HG02623 (cell line): Measurements from ENCODE around the gene APOA5.

Experiments
- ATAC-seq: cut with Tn5 transposase; IDR thresholded peaks from one replicate; pipeline ENCODE4 v1.9.1; 2021; ENCODE audit warnings: moderate library complexity; ENCODE audit not compliant: unreplicated experiment

Gene APOA5

DNA sequence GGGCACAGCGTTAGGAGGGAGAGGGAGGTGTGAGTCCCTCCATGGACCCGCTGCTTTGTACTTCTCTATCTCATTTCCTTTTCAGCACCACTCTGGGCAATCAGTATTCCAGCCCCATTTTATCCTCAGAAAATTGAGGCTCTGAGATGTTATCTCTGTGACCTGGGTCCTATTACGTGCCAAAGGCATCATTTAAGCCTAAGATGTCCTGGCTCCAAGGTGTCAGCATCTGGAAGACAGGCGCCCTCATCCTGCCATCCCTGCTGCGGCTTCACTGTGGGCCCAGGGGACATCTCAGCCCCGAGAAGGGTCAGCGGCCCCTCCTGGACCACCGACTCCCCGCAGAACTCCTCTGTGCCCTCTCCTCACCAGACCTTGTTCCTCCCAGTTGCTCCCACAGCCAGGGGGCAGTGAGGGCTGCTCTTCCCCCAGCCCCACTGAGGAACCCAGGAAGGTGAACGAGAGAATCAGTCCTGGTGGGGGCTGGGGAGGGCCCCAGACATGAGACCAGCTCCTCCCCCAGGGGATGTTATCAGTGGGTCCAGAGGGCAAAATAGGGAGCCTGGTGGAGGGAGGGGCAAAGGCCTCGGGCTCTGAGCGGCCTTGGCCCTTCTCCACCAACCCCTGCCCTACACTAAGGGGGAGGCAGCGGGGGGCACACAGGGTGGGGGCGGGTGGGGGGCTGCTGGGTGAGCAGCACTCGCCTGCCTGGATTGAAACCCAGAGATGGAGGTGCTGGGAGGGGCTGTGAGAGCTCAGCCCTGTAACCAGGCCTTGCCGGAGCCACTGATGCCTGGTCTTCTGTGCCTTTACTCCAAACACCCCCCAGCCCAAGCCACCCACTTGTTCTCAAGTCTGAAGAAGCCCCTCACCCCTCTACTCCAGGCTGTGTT, 37.2 kb upstream of the APOA5 start:
- no peak for ATAC-seq

DNA sequence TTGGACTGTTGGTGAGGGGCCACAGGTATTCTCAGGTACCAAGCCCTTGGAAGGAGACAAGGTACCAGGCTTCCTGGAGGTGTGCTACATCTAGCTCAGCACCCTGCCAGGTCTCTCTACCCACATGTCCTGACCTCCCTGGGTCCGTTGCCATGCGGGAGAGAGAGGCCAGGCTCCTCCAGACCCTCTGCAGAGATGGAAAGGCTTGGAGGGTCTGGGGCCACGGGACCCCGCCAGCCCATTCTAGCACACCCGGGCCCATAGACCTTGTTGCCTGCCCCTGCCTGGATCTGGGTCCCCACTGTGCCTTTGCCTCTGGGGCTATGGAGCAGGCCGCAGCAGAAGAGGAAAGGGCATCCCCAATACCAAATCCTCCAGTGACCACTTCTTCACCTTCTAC, 35.8 kb upstream of the APOA5 start:
- no peak for ATAC-seq

DNA sequence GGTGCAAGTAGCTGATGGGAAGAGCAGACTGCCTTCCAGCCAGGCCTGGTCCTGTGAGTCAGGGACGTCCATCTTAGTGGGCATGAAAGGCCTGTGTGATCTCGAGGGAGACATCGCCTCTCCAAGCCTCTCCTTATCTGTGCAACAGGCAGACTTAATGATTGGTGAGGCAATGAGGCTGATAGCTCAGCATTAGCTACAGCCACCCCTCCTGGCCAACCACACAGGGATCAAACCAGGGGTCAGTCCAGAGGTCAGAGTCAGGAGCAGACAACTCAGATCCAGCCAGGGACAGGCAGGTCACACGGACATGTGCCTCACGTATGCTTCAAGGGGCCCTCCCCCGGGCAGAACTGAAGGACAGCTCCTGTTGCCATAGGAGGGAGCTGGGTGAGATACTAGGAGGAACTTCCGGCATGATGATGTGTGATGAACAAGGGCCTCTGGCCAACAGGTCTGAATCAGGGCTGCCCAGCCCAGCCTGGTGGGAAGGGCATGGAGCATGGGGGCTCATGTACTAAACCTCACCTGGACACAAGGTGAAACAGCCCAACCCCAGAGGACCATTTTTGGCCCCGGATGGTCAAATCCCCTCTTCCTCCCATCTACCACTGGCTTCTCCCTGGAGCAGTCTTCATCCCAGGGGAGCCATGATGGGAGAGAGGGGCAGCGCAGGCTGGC, 35.2 kb upstream of the APOA5 start:
- no peak for ATAC-seq

DNA sequence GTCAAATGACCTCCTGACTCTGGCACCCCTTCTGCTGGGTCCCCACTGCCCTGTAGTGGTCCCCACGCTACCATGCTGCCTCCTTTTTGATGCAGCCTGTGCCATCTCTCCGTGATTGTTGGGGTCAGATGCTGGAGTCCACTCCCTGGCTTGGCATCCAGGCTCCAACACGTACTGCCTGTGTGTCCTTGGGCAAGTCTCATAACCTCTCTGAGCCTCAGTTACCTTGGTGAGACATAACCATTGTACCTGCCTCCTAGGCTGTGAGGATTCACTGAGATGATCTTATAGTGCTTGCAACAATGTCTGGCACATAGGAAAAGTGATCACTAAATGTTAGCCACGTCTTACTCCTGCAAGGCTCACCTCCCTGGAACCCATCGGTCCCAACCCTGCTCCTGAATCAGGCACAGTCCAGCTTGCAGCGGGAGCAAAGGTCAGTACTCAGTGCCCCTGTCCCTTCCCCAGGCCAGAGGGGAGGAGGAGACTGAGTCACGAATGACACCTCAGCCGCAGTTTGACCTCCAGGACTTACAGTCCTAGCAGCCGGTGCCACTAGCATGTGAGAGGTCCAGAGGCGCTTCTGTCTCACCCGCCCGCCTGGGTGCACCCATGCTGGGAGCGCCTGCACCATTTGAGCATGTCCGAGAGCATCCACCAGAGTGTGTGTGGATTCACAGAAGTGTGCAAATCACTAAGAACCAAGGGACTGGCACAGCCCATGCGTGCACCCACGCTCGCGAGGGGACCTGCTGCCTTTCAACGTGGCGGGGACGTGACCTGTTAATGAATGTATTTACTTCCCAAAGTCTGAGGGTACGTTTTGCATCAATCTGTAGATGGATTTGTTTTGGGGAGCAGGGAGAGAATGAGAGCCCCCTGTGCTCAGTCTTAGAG, 34.4 kb upstream of the APOA5 start:
- ATAC-seq = no peak

DNA sequence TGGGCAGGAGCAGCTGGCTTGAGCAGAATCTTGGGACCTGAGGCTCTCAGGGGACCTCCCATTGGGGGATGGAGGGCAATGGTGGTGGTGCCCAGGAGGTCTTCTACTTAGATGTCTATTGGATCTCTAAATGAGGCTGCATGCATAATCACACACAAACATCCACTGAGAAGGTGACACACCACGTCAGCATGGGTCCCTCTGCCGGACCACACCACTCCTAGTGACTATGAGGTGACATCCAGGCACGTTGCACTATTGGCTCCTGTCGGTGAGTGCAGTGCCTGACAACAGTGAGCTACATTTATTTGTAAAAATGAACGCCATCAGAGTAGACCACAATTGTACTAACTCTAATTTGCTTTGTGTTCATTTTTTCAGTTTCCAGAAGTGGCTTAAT, 33.8 kb upstream of the APOA5 start:
- no peak for ATAC-seq

DNA sequence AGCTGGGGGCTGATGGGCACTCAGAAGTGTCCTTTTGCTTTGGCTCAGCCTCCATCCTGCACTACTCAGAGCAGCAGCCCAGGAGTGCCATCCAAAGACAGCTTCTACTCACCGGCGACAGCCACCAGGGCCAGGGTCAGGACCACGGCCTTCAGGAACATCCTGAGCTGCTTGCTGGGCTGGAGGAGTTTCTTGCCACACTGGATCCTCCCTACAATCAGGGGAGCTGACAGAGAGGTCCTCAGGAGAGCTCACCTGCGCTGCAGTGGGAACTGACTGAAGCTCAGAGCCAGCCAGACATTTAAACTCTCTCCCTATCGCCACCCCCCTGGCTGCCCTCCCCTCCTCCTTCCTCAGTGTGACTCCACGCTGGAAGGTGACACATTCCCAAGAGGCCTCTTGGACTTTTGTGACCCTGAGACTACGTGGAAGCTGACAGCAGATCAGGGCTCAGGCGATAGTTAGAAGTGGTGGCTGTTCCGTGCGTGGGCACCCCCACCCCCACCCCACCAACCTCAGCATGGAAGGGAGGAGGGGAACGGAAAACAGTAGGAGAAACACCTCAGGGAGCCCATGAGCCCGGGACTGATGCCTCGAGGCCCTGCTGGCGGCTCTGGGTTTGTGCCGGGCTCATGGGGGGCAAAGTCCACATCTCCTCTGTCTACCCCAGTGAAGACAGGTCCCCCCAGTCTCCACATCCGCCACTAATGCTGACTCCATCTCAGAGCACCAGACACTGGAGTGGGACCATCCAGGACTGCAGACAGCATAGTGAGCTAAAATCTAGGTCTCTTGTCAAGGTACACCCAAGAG, 31.6 kb upstream of the APOA5 start, which contains the start of gene APOA4:
APOA4 (minus strand) TSS at position 274 of the 813 bp plus-strand sequence; CDS start at position 161, 113 bp downstream.
- no peak for ATAC-seq

DNA sequence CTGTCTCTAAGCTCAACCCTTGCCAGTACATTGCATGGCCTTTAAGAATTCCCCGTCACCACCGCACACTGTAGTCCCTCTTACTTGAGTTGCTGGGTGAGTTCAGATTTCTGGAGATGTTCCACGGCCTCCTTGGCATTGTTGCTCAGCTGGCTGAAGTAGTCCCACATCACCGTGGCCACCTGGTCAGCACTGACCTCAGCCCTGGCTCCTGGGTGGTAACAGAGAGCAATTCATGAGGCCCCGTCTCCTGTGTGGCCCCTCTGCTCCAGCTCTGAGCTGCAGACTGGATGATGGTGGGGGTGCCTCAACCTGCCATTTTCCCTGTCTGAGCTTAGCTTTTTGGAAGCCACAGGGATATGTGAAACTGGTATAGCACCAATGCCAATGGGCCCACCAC, 30.9 kb upstream of the APOA5 start:
- ATAC-seq = no peak

DNA sequence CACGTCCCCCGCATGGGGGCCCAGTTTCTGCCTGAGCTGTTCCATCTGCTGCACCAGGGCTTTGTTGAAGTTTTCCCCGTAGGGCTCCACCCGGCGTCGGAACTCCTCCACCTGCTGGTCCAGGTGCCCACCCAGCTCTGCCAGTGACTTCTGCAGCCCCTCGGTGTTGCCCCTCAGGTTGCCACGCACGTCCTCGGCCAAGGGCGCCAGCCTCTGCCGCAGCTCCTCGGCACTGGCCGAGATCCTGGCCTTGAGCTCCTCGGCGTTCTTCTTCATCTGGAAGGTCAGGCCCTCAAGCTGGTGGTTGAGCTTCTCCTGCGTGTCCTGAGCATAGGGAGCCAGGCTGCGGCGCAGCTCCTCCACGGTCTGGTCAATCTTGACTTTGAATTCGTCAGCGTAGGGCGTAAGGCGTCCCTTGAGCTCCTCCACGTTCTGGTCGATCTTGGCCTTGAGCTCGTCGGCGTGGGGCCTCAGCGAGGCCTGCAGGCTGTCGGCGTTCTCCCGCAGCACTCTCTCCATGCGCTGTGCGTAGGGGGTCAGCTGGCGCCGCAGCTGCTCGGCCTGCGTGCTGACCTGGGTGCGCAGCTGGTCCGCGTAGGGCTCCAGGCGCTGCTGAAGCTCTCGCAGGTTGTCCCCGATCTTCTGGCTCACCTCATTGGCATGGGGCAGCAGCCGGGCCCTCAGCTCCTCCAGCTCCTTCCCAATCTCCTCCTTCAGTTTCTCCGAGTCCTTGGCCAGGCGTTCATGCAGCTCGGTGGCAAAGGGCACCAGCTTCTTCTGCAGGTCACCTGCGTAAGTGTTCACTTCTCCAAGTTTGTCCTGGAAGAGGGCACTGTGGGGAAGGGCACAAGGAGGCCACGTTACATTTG, 29.6 kb upstream of the APOA5 start:
- no peak for ATAC-seq

DNA sequence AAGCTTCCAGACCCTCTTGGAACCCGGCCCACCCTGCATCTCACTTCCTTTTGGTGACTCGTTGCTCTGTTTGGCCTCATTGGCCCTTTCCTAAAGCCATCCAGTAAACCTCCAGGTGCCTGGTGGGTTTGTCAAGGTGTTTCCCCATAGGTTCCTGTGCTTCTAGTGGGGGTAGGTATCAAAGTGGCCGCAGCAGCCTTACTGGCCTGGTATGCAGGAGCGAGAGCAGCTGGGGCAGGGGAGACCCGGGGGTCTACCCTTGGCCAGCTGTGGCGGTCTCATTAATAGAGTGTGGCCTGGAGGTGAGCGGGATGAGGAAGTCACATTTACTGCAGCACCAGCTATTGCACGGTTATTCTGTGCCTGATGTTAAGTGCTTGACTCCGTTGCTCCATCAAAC, 27.4 kb upstream of the APOA5 start:
- no peak for ATAC-seq

DNA sequence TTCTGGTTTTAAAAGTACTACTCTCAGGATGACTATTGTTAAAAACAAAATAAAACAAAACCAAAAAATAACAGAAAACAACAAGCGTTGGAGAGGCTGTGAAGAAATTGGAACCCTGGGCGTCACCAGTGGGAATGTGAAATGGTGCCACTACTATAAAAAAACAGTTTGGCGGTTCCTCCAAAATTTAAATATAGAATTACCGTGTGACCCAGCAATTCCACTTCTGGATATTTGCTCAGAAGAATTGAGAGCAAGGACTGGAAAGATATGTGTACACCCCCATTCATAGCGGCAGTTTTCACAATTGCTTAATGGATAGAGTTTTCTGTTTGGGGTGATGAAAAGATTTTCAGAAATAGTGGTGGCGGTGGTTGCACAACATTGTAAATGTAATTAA, 22.8 kb upstream of the APOA5 start:
- ATAC-seq = no peak

DNA sequence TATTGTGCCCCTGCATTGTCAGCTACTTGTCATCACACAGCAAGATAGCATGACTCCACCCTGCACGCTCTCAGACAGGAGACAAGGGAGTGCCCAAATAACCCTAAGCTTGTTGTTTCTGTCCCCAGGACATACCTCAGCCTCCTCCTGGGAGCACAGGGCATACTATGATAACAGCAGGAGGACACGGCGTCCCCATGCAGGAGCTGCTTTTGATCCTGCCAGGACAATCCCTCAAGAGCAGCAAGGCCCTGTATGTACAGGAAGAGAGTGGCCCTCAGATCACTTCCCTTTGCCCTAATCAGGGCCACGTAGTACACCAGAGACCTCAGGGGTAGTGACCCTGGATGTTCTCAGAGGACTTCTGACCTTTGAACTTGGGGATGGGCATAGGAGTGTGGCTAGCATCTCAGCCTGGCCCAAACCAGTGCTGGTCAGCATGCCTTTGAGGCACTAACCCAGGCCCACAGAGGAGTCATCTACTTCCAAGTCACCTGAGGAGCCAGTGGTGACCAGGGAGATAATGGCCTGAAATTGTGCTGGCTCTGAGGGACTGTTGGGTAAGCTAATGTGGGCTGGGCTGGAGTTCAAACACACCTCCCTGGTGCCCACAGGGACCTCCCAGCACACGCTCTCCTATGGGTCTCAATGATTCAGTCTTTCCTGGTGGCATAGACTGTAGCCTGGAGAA, 22.2 kb upstream of the APOA5 start:
- ATAC-seq = no peak

DNA sequence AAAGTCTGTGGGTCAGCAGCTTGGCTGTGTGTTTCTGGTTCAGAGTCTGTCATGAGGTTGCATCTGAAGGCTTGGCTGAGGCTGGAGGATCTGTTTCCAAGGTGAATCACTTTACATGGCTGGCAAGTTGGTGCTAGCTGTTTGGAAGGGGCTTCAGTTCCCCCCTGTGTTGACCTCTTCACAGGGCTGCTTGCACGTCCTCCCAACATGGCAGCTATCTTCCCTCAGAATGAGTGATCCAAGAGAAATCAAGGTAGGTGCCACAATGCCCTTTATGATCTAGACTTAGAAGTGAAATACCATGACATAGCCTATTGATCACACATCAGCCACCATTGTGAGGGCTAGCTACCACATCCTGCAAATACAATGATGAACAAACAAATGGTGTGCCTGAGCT, 21.5 kb upstream of the APOA5 start:
- no peak for ATAC-seq

DNA sequence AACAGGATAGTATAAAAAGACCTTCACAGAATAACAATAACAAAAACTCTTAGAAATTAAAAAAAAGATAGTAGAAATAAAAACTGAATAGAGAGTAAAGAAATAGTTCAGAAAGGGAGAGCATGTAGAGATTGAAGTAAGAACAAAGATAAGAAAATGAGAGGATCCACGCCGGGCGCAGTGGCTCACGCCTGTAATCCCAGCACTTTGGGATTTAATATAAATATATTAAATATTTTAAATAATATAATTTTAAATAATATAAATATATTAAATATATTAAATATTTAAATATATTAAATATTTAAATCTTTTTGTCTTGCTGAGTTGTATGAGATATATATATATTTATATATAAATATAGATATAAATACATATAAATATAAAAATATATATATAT, 20.4 kb upstream of the APOA5 start:
- no peak for ATAC-seq

DNA sequence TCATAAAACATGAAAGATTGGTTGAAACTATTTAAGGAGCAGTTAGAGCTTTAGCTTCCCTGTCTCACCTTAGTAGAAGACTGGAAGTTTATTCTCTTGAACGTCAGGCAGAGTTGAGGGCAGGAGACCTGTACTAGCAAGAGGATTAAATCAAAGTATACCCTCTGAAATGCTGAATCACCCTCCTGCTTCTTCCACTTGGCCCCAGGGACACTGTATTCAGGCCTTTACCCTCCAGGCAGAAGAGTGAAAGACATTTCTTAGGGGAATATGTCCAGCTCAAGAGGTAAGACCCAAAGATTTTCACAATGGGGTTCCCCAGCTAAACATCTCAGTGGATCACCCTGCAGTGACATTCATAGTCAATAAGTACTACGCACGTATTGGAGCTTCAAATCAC, 19.5 kb upstream of the APOA5 start:
- ATAC-seq = no peak

DNA sequence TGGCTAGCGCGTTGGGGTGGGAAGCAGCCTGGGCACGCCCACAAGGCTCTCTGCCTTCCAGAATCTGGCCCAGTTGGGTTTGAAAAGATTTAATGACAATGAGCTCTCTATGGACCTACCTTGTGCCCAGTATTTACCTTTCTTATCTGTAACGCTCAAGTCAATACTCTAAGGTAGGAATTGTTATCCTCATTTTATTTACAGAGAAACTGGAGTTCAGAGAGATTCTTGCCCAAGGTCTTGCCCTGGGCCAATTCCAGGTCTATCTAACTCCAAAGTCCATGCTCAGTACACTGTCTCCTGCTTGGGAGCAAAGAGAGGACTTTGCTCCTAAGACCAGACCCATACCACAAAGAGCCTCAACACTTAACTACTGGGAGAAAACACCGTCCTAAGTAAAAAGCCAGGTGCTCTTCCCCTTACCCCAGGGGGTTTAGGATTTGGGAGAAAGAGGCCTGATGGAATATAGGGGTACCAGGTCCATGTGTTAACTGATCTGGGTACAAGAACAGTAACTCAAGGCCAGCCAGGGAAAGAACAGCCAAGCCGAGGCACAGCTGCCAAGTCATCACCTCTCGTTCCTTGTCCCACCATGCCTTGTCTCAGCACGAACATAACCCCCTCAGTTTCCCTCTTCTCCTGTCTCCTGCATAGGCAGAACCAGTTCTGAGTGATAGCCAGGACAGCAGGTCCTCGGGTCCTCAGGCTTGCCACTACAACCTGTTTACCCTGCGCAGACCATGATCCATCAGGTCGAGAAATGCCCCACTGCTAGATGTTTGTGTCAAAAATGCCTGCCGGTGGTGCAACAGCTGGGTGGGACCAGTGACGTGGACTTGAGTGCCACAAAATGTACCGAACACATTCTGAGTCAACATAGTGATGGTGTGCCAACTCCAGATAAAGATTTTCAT, 16.8 kb upstream of the APOA5 start:
- ATAC-seq = no peak

DNA sequence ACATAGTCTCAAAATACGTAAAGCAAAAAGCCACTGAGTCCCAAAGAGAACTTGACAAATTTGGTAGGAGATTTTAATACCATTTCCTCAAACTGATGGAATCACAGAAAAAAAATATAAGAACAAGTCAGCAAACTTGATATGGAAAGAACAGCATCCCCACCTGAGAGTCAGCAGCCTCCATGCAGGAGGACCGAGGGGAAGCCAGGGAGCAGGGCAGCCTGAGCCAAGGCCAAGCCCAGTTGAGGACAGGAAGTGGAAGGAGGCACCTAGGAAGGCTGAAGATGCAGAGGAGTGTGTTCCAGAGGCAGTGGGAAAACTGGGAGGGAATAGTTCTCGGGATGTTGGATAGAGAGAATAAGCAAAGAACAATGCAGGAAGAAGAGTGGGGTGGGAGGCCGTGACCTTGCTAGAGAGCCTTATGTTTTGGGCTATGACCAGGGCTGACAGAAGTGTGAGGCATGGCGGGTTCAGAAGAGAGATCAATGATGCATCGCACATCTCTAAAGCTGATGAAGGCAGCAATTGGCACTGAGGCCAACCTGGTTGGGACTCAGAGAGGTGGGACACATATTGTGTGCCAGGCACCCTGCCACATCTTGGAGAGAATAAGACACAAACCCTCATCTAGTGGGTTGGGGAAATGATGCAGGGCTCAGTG, 16.1 kb upstream of the APOA5 start:
- no peak for ATAC-seq

DNA sequence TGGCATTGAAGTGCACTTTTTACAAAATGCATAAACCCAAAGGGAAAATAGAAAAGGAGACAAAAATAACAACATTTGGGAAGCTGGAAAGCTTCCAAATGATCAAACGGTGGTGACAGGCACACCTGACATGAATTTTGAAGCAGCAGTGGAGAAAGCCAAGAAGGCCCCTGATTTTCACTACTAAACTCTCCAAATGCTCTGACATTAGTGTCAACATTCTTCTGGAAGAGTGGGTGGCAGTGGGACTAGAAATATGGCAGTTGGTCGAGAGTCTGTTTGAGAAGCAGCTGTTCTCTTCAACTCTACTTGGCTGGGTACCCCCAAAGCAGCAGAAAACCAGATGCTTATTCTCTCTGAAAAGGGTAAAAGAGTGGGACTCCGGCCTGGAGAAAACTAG, 12.3 kb upstream of the APOA5 start:
- no peak for ATAC-seq
